Measurements from ENCODE around the gene B4GALT3.
A peak's percentile ranks its signal among the peaks of the same experiment; 100 is the strongest.

B4GALT3 gene

GRCh38 chr1:161196521-161197451, 19.5 kb upstream of the B4GALT3 start:
- TF ChIP-seq CTCF (IDR thresholded peaks at IDR 0.05; ENCODE audit: low read depth, low read length) = no peak
- H3K4me3 ChIP-seq (ENCODE audit: low read depth, low read length) = no peak overlapping the region

GRCh38 chr1:161196111-161196510, 18.8 kb upstream of the B4GALT3 start:
- TF ChIP-seq CTCF (IDR thresholded peaks at IDR 0.05; ENCODE audit: low read depth, low read length) = no peak
- no peak overlapping the region for H3K4me3 ChIP-seq (ENCODE audit: low read depth, low read length)

GRCh38 chr1:161195171-161195570, 17.9 kb upstream of the B4GALT3 start:
- TF ChIP-seq CTCF (IDR thresholded peaks at IDR 0.05; ENCODE audit: low read depth, low read length) = no peak
- H3K4me3 ChIP-seq (ENCODE audit: low read depth, low read length) = no peak overlapping the region

- H3K4me3 ChIP-seq (ENCODE audit: low read depth, low read length) = no peak overlapping the region
- no peak for TF ChIP-seq CTCF (IDR thresholded peaks at IDR 0.05; ENCODE audit: low read depth, low read length)
Observed at GRCh38 chr1:161193561-161194235, 16.4 kb upstream of the B4GALT3 start.

GRCh38 chr1:161192476-161193465, 15.5 kb upstream of the B4GALT3 start:
- TF ChIP-seq CTCF (IDR thresholded peaks at IDR 0.05; ENCODE audit: low read depth, low read length) = peak; percentile 85
- no peak overlapping the region for H3K4me3 ChIP-seq (ENCODE audit: low read depth, low read length)

GRCh38 chr1:161191971-161192370, 14.7 kb upstream of the B4GALT3 start:
- TF ChIP-seq CTCF (IDR thresholded peaks at IDR 0.05; ENCODE audit: low read depth, low read length) = no peak
- no peak overlapping the region for H3K4me3 ChIP-seq (ENCODE audit: low read depth, low read length)

Measured in WI38 (cell line).